Thoracic aorta (tissue), 2 donors: ENCODE results near the gene GIGYF1. TPM values are rescaled to one million over a fixed set of nuclear protein-coding genes. Genes with fewer than 3 reads are reported as not detected.

Experiments
- ATAC-seq: fragments of 150-250 bp; one replicate; pipeline ENCODE4 v1.8.0; 2017; ENCODE audit warnings: low read depth; ENCODE audit not compliant: insufficient number of reproducible peaks, low FRiP score
- DNase-seq: peaks from one replicate; pipeline ENCODE4 v3.0.0-alpha.2; 2020; ENCODE audit warnings: low spot score
- H3K27ac ChIP-seq, 2 donors: fragments of 200-600 bp; sonication (generic); 1 replicate in 1 of 2; 2 replicates in 1 of 2; pipeline ENCODE4 v1.5.1; 2016; ENCODE audit warnings: mild to moderate bottlenecking in 2 of 2, moderate library complexity in 2 of 2
- H3K27me3 ChIP-seq: fragments of 200-600 bp; sonication (generic); replicated peaks from 2 replicates; pipeline ENCODE4 v1.6.0; 2016; ENCODE audit warnings: mild to moderate bottlenecking; ENCODE audit not compliant: insufficient read depth
- H3K36me3 ChIP-seq: fragments of 200-600 bp; sonication (generic); one replicate; pipeline ENCODE4 v1.5.1; 2016
- H3K4me1 ChIP-seq, 2 donors: fragments of 200-600 bp; sonication (generic); 1 replicate in 1 of 2; 2 replicates in 1 of 2; pipeline versions ENCODE4 v1.5.1 to v1.6.0; 2016; ENCODE audit warnings: low read depth in 2 of 2, mild to moderate bottlenecking in 1 of 2; ENCODE audit not compliant: control insufficient read depth in 1 of 2
- H3K4me3 ChIP-seq: fragments of 200-600 bp; sonication (generic); 2 replicates; pipeline ENCODE4 v1.5.1; 2016; ENCODE audit warnings: mild to moderate bottlenecking
- H3K9me3 ChIP-seq: fragments of 200-600 bp; sonication (generic); 2 replicates; pipeline ENCODE4 v1.5.1; 2016
- CTCF ChIP-seq: fragments of 200-600 bp; sonication (generic); IDR thresholded peaks from one replicate; pipeline ENCODE4 v1.5.1; 2019; ENCODE audit warnings: antibody characterized with exemption
- total RNA-seq, 2 donors: library from RNA; depleted of rRNA; stranded (reverse); fragments of >200 nt; gene quantifications; one replicate each; pipeline versions ENCODE4 v1.1.0 to v1.2.3, GENCODE V29; 2016

GIGYF1 gene
- total RNA-seq, 2 donors from 2014 or later = 35.7 to 40.7 TPM

- Histone ChIP-seq H3K27me3 (no peaks in the 10 kb centered on the region), H3K4me1 (peaks cover 7 to 22% of the 10 kb centered on the region in 2 donors), H3K27ac (no peak overlapping the region), H3K36me3 (peaks cover 67% of the 10 kb centered on the region), H3K9me3 (no peaks in the 10 kb centered on the region), H3K4me3 (no peak overlapping the region)
- no peak for DNase-seq
- TF ChIP-seq CTCF = no peak
- ATAC-seq = no peak
These were observed 7.7 kb downstream of the GIGYF1 start for GRCh38 chr7:100686201-100686821.

- ATAC-seq (no peak), DNase-seq (no peak)
- H3K36me3 ChIP-seq = peaks cover 68% of the 10 kb centered on the region
- H3K4me3 ChIP-seq = no peak overlapping the region
- H3K27me3 ChIP-seq = no peaks in the 10 kb centered on the region
- peaks cover under 1 to 16% of the 10 kb centered on the region in 2 donors for H3K4me1 ChIP-seq
- no peak overlapping the region for H3K27ac ChIP-seq
- no peaks in the 10 kb centered on the region for H3K9me3 ChIP-seq
- TF ChIP-seq CTCF = no peak
These were observed 8.4 kb downstream of the GIGYF1 start for GRCh38 chr7:100685631-100686145.

DNA sequence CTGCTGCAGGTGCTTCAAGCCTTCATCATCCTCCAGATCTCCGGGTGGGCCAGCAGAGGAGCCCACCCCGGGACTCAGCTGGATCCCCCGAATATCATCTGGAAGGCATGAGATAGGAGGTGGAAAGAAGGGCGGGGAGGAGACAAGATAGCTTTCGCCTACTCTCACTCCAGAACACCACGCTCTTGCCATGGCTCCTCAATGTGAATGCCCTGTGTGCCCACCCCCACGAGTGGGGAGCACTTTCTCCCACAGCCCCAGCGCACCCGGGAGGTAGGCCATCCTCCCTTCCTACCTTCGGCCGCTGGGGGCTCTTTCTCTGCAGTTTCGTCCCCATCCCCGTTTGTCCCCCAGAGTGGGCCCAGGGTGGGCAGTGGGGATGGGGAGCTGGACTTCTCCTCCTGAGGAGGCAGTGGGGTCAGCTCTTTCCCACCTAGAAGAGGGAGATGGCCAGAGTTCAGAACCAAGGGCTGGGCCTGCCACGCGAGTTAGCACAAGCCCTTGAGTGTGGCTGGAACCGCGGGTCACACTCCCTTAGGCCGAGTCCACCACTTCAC, 8.9 kb downstream of the GIGYF1 start:
- DNase-seq = no peak
- no peaks in the 10 kb centered on the region for H3K9me3 ChIP-seq
- H3K36me3 ChIP-seq = peaks cover 73% of the 10 kb centered on the region
- ATAC-seq = no peak
- H3K4me3 ChIP-seq = no peak overlapping the region
- peaks cover 0 to 10% of the 10 kb centered on the region in 2 donors for H3K4me1 ChIP-seq
- H3K27me3 ChIP-seq = no peaks in the 10 kb centered on the region
- TF ChIP-seq CTCF = no peak
- H3K27ac ChIP-seq = no peak overlapping the region

DNA sequence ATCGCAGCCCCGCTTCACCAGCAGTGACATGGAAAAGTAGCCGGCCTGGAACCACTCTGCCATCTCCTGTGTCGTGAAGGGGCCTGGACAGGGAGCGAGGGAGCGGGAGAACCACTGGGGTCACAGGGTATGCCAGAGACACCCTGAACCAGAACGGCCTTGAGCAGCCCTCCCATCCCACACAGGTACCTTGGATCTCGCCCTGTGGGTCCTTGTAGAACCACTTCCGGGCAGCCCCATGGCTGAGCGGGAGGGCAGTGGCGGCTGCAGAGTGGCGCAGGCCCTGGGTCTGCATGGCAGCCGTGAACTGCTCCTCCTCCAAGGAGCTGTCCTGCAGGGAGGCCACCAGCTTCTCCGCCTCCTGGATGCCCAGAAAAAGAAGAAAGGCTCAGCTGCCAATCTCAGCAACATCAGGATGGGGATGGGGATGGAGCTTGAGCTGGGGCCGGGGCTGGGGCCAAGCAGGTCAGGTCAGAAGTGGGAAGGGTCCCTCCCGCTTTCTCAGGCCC, 9.5 kb downstream of the GIGYF1 start:
- no peaks in the 10 kb centered on the region for H3K27me3 ChIP-seq
- H3K27ac ChIP-seq = no peak overlapping the region
- DNase-seq (no peak), ATAC-seq (no peak)
- no peak for TF ChIP-seq CTCF
- H3K9me3 ChIP-seq = no peaks in the 10 kb centered on the region
- peaks cover 76% of the 10 kb centered on the region for H3K36me3 ChIP-seq
- peaks cover 0 to 5% of the 10 kb centered on the region in 2 donors for H3K4me1 ChIP-seq
- H3K4me3 ChIP-seq = no peak overlapping the region

GRCh38 chr7:100683659-100684533, 10.2 kb downstream of the GIGYF1 start:
- TF ChIP-seq CTCF = no peak
- peaks cover 82% of the 10 kb centered on the region for H3K36me3 ChIP-seq
- no peak overlapping the region for H3K27ac ChIP-seq
- no peaks in the 10 kb centered on the region for H3K27me3 ChIP-seq
- DNase-seq = no peak
- ATAC-seq = no peak
- H3K4me1 ChIP-seq = no peaks in the 10 kb centered on the region
- H3K9me3 ChIP-seq = no peaks in the 10 kb centered on the region
- no peak overlapping the region for H3K4me3 ChIP-seq
